PC-9 (cell line): ENCODE measurements around the gene MAST2. TPM values are rescaled to one million over a fixed set of nuclear protein-coding genes. Genes with fewer than 3 reads are reported as not detected.
A peak's percentile ranks its signal among the peaks of the same experiment; 100 is the strongest.
"Not testable (repeated sequence)": the region's sequence is repeated elsewhere in the genome, so short reads cannot be mapped to it uniquely, and the experiment has no call there.

ENCODE experiments used
- BruUV-seq: library from RNA; stranded (reverse); fragments of 400-500 nt; replicated peaks from 2 replicates; lab custom pipeline; 2021; lab: Mats Ljungman, UMichigan
- CTCF ChIA-PET: fragments of 300-600 bp; sonication (Branson Sonifier 250); formaldehyde crosslinking; loops from one replicate; lab custom pipeline; 2022; ENCODE audit warnings: antibody characterized with exemption; lab: Charles Lee
- POLR2A ChIA-PET: fragments of 300-600 bp; sonication (Branson Sonifier 250); formaldehyde crosslinking; loops from one replicate; lab custom pipeline; 2022; ENCODE audit warnings: antibody characterized with exemption; ENCODE audit not compliant: unreplicated experiment; lab: Charles Lee
- DNase-seq, 2 experiments: peaks; one replicate each; pipeline versions ENCODE4 v3.0.0 to v3.0.0-alpha.2; 2015 to 2022; ENCODE audit warnings: mixed read lengths in 1 of 2
- H2AFZ ChIP-seq: fragments of 200-600 bp; sonication (generic); 2 replicates; pipeline ENCODE4 v1.8.1; 2017; ENCODE audit warnings: antibody characterized with exemption
- H3F3A ChIP-seq: fragments of 200-600 bp; sonication (generic); 2 replicates; pipeline ENCODE4 v1.8.1; 2017; ENCODE audit warnings: antibody characterized with exemption, mild to moderate bottlenecking, low read depth; ENCODE audit not compliant: insufficient read depth
- H3K27ac ChIP-seq: fragments of 200-600 bp; sonication (generic); 2 replicates; pipeline ENCODE4 v1.6.1; 2016; ENCODE audit warnings: mixed run types
- H3K27me3 ChIP-seq: fragments of 200-600 bp; sonication (generic); 2 replicates; pipeline ENCODE4 v1.6.1; 2016; ENCODE audit warnings: low read depth, mixed run types; ENCODE audit not compliant: insufficient read depth
- H3K36me3 ChIP-seq: fragments of 200-600 bp; sonication (generic); 2 replicates; pipeline ENCODE4 v1.6.1; 2016; ENCODE audit warnings: low read depth, mixed run types
- H3K4me1 ChIP-seq: fragments of 200-600 bp; sonication (generic); replicated peaks from 2 replicates; pipeline ENCODE4 v1.6.1; 2016; ENCODE audit warnings: mixed run types; ENCODE audit not compliant: insufficient read depth
- H3K4me2 ChIP-seq: fragments of 200-600 bp; sonication (generic); 2 replicates; pipeline ENCODE4 v1.6.1; 2017; ENCODE audit warnings: mixed run types
- H3K4me3 ChIP-seq: fragments of 200-600 bp; sonication (generic); 2 replicates; pipeline ENCODE4 v1.6.1; 2016; ENCODE audit warnings: mixed run types
- H3K79me2 ChIP-seq: fragments of 200-600 bp; sonication (generic); 2 replicates; pipeline ENCODE4 v1.6.1; 2017; ENCODE audit warnings: low read depth, mixed run types
- H3K9me2 ChIP-seq: fragments of 200-600 bp; sonication (generic); 2 replicates; pipeline ENCODE4 v1.8.1; 2017; ENCODE audit warnings: mild to moderate bottlenecking; ENCODE audit not compliant: insufficient read depth
- H3K9me3 ChIP-seq: fragments of 200-600 bp; sonication (generic); 2 replicates; pipeline ENCODE4 v1.8.1; 2016; ENCODE audit warnings: low read depth; ENCODE audit not compliant: insufficient read depth
- H4K20me1 ChIP-seq: fragments of 200-600 bp; sonication (generic); 2 replicates; pipeline ENCODE4 v1.8.1; 2017; ENCODE audit not compliant: insufficient read depth
- EZH2 ChIP-seq: fragments of 200-600 bp; sonication (generic); IDR thresholded peaks from 2 replicates; pipeline ENCODE4 v1.8.0; 2017; ENCODE audit warnings: antibody characterized with exemption, low read depth
- intact Hi-C: fragments of 100-400 bp; cut with micrococcal nuclease; formaldehyde crosslinking; loops from one replicate; pipeline ENCODE4 v1.10.0; 2022; ENCODE audit not compliant: unreplicated experiment
- total RNA-seq: library from RNA; stranded (reverse); gene quantifications from 2 replicates; pipeline ENCODE4 v1.2.3, GENCODE V29; 2021
- TF ChIP-seq, protein P1 (sequence below): fragments of 200-600 bp; sonication (generic); conservative IDR thresholded peaks from 2 replicates; pipeline ENCODE4 v1.6.1; 2017; ENCODE audit warnings: mixed run types, antibody characterized with exemption, mild to moderate bottlenecking, moderate library complexity

MAST2 gene
- total RNA-seq, 1 experiment from 2014 or later, result 58.8 TPM

DNA sequence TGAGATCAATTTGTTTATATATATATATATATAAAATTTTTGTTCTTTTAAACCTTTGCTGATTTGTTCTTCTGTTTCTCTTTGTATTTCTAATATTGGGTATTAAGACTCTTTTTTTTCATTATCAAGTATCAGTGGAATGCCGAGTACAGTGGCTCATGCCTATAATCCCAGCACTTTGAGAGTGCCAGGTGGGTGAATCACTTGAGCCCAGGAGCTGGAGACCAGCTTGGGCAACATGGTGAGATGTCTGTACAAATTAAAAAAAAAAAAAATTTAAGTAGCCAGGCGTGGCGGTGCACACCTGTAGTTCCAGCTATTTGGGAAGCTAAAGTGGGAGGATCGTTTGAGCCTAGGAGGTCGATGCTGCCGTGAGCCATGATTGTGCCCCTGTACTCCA, 67.1 kb downstream of the MAST2 start:
- no TSS peak for BruUV-seq
- ChIA-PET POLR2A (interaction anchor here (0.7 kb wide), 1 partner anchor 10 kb away, joined by 5 read pairs; no protein-coding TSS in a partner anchor), CTCF (no interaction called here)
- Histone ChIP-seq H4K20me1 (no peaks in the 10 kb centered on the region), H3K4me2 (no peak overlapping the region), H2AFZ (no peak overlapping the region), H3K27ac (peak overlapping the region; percentile 76), H3K9me3 (no peaks in the 10 kb centered on the region), H3F3A (peaks cover 13% of the 10 kb centered on the region), H3K9me2 (no peaks in the 10 kb centered on the region), H3K36me3 (no peaks in the 10 kb centered on the region), H3K27me3 (no peaks in the 10 kb centered on the region), H3K4me3 (no peak overlapping the region), H3K79me2 (peaks cover 23% of the 10 kb centered on the region), H3K4me1 (peaks cover 45% of the 10 kb centered on the region)
- no peak for TF ChIP-seq EZH2
- TF ChIP-seq, protein P1, sequence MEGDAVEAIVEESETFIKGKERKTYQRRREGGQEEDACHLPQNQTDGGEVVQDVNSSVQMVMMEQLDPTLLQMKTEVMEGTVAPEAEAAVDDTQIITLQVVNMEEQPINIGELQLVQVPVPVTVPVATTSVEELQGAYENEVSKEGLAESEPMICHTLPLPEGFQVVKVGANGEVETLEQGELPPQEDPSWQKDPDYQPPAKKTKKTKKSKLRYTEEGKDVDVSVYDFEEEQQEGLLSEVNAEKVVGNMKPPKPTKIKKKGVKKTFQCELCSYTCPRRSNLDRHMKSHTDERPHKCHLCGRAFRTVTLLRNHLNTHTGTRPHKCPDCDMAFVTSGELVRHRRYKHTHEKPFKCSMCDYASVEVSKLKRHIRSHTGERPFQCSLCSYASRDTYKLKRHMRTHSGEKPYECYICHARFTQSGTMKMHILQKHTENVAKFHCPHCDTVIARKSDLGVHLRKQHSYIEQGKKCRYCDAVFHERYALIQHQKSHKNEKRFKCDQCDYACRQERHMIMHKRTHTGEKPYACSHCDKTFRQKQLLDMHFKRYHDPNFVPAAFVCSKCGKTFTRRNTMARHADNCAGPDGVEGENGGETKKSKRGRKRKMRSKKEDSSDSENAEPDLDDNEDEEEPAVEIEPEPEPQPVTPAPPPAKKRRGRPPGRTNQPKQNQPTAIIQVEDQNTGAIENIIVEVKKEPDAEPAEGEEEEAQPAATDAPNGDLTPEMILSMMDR, result no peak
- DNase-seq, result peak; percentile 31 to 76
- intact Hi-C loops, result loop anchor here (10.0 kb wide), 1 partner anchor 136 kb away; no protein-coding TSS in a partner anchor

DNA sequence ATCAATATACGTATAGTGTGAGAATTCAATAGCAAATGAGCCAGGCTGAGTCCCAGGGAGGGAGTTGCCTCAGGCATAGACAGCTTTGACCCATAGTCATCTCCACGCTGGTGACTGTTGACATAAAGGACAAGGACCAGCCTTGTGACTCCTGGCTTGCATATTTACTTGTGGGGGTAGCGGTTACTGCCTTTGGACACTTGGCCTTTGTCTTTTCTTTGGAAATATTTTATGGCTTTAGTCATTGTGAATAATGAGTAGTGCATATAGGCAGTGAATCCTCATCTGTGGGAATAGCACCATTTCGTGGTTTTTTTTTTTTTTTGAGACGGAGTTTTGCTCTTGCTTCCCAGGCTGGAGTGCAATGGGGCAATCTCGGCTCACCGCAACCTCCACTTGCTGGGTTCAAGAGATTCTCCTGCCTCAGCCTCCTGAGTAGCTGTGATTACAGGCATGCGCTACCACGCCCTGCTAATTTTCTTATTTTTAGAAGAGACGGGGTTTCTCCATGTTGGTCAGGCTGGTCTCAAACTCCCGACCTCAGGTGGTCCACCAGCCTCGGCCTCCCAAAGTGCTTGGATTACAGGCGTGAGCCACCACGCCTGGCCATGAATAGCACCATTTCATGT, 68.9 kb downstream of the MAST2 start:
- not testable (repeated sequence) for H3K9me3 ChIP-seq, H3K27me3 ChIP-seq, H3K9me2 ChIP-seq, H3K4me3 ChIP-seq, BruUV-seq, H4K20me1 ChIP-seq, H3K36me3 ChIP-seq
- CTCF ChIA-PET, result interaction anchor here (0.7 kb wide), 1 partner anchor 120 kb away, joined by 7 read pairs; no protein-coding TSS in a partner anchor
- H3K4me2 ChIP-seq, result peak overlapping the region; percentile 53
- peak; percentile 78 to 97 for DNase-seq
- H3F3A ChIP-seq, result peaks cover 13% of the 10 kb centered on the region
- H3K79me2 ChIP-seq, result peaks cover 26% of the 10 kb centered on the region
- intact Hi-C loops, result loop anchor here (2.0 to 10.0 kb wide), 2 partner anchors 69 to 137 kb away; partner anchors contain the start of gene MAST2
- 0 out of 2 replicates have a peak overlapping the region, but pooled peaks have one; percentile 19 for H2AFZ ChIP-seq
- peak overlapping the region; percentile 78 for H3K27ac ChIP-seq
- peaks cover 45% of the 10 kb centered on the region for H3K4me1 ChIP-seq
- POLR2A ChIA-PET, result interaction anchor here (0.6 kb wide), 1 partner anchor 1340 kb away, joined by 5 read pairs; no protein-coding TSS in a partner anchor

DNA sequence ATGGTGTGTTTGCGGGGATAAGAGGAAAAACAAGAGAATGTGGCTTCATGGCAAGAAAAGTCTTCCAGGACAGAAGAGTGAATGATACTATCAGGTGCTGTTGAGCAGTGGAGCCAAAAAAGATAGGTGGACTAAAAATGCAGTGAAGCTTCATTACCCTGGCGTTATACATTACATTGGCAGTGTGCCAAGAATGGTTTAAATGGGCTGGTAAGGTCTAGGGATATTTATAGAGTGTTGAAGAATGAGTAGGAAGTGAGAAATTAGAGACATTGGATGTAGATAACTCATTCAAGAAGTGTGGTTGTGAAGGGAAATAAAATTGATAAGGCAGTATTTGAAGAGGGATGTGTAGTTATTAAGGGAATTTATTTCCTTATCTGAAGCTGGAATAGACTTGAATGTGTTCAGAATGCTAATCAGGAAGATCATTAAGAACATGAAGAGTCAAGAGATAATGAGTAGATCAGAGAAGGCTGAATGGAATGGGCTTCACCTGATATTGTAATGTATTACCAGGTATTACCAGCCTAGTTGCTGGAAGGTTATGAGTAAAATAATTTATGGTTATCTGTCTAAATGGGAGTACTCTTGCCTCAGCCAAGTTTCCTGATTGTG, 72.7 kb downstream of the MAST2 start:
- Histone ChIP-seq H3K9me3 (no peaks in the 10 kb centered on the region), H3K4me3 (no peak overlapping the region), H4K20me1 (no peaks in the 10 kb centered on the region), H3K9me2 (no peaks in the 10 kb centered on the region), H3K4me1 (peaks cover 18% of the 10 kb centered on the region), H2AFZ (no peak overlapping the region), H3F3A (peaks cover 20% of the 10 kb centered on the region), H3K36me3 (no peaks in the 10 kb centered on the region), H3K79me2 (peaks cover 26% of the 10 kb centered on the region), H3K27ac (no peak overlapping the region), H3K27me3 (no peaks in the 10 kb centered on the region), H3K4me2 (no peak overlapping the region)
- DNase-seq, result no peak
- TF ChIP-seq, protein P1, result no peak
- TF ChIP-seq EZH2, result no peak
- ChIA-PET CTCF (no interaction called here), POLR2A (no interaction called here)
- BruUV-seq, result no TSS peak
- intact Hi-C loops, result loop anchor here (10.0 kb wide), 1 partner anchor 141 kb away; no protein-coding TSS in a partner anchor
